Posterior cingulate gyrus (tissue), 11 donors: ENCODE measurements around the gene GTPBP1.
A peak's percentile ranks its signal among the peaks of the same experiment; 100 is the strongest.

ENCODE experiments used
- DNase-seq, 10 donors: peaks; one replicate each; pipeline versions ENCODE4 v3.0.0 to v3.0.0-alpha.2; 2020 to 2021; ENCODE audit warnings: mixed read lengths in 3 of 10
- intact Hi-C: fragments of 100-400 bp; cut with DNase I; formaldehyde crosslinking; loops from one replicate; pipeline ENCODE4 v1.15.1; 2023

Gene GTPBP1

DNA sequence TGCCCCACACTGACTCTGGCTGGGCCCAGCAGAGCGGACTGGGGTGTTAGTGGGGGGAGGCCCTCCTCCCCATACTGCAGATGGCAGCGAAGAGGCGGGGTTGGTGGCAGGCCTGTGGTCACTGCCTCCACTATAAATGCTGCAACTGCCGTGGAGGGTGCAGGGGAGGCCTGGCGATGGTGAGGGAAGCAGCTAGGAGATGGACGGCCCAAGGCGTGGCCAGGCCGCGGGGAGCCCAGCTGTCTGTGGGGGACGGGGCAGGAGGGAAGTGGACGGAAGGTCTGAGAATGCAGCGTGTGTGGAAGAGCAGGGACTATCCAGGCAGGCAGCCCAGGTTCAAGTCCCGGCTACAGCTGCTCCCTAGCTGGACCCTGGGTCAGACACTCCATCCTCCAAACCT lies 69.9 kb downstream of the GTPBP1 start:
- DNase-seq = no peak
- intact Hi-C loops = no loop called here

DNA sequence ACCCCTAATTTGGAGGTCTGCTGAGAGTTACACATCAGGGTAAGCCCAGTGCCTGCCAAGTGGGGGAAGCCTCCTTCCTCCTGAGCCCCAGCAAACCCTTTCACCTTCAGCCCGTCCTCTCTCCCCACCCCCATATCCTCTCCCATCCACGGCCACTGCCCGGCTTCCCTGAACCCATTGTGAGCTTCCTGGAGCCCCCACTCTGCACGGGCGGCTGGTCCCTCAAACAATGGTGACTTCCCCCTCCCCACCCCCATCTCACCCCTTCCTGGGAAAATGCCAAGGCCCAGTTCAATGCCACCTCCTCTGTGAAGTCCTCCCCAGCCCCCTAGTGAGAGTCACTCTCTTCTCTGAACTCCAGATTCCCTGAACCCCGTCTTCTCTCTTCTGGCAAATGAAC lies 70.3 kb downstream of the GTPBP1 start:
- DNase-seq = peak in 1 of 10 donors; percentile 52
- intact Hi-C loops = no loop called here

DNA sequence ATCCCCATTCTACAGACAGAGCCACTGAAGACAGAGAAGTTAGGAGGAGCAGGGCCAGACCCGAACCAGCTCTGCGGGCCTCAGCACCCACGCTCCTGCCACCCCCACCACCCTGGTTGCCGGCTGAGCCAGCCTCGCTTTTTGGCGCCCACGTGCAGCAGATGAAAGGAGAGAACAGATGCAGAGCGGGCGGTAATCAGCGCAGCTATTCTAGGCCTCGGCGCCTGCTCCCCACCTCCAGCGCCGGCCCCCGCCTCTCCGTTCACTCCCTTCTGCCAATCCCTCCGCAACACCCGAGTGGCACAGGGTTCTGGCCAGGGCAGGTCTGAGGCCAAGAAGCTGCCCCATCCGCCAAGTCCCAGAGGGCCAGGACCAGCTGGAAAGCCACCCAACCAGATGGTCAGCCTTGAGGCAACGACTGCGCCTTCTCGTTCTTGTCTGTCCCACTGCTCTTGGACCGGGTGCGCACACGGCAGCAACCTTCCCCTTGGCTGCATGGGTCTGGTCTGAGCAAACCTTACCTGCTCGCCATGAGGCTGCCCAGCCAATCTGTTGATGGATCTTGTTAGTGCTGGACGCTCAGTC lies 71.4 kb downstream of the GTPBP1 start:
- DNase-seq = peak in 8 of 10 donors; percentile 62 to 96 (median 76)
- intact Hi-C loops = no loop called here

DNA sequence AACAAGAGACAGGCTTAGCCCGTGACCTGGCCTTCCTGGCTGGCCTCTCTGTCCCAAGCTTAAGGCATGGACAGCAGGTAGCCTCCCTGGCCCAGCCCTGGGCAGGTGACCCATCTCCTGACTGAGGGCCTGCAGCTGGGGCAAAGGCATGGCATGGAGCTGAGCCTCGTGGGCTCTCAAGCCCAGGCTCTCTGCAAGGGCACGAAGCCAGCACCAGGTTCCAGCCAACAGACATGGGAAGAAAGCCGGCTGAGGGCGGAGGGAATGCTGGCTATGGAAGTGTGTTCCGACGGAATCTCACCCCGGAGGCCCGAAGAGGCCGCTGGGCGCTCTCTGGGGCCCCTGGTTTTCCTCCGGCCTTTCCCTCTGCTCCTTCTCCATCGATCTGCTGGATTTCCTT lies 75.3 kb downstream of the GTPBP1 start:
- intact Hi-C loops = no loop called here
- peak in 4 of 10 donors; percentile 46 to 90 (median 56) for DNase-seq

DNA sequence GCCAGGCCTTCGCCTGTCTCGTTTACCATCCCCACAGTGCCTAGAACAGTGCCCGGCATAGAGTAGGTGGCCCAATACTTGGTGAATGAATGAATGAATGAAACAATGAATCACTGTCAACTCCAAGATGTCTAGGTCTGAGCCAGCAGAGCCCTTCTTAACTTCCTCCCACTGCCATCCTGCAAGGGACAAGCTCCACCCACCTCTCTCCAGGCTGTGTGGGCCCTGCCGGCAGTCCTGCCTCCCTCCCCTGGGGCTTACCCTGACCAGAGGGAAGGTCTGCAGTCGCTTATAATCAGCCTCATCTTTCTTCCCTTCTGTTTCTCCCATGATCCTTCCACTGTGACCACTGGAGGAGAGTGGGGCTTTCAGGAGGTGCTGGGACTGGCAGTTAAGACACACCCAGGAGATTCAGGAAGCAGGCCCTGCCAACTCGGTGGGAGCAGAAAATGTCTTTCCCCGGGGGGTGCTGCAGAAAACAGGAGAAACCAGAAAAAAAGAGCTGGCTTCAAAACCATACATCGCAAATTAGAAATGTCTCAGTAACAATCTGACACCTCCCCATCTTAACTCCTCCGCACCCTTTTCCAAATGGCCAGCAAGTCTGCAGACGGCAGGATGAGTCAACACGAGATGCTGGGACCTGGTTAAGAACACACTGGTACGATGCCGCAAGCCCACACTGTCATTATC lies 76.8 kb downstream of the GTPBP1 start:
- intact Hi-C loops = no loop called here
- DNase-seq = peak in 6 of 10 donors; percentile 58 to 89 (median 72)
